Ovary (tissue), 9 donors: ENCODE data around the gene WNT9B. TPM values are rescaled to one million over a fixed set of nuclear protein-coding genes. Genes with fewer than 3 reads are reported as not detected.

Source experiments
- DNase-seq, 5 donors: peaks; one replicate each; pipeline ENCODE4 v3.0.0-alpha.2; 2019 to 2020
- H3K27ac ChIP-seq, 2 donors: fragments of 200-600 bp; one replicate each; pipeline versions ENCODE4 v1.5.1 to v1.8.0; 2019 to 2022
- H3K27me3 ChIP-seq: fragments of 200-600 bp; one replicate; pipeline ENCODE4 v1.8.0; 2022
- H3K36me3 ChIP-seq: fragments of 200-600 bp; sonication (generic); one replicate; pipeline ENCODE4 v1.5.1; 2019
- H3K4me1 ChIP-seq: one replicate; pipeline ENCODE4 v1.8.1; 2013; ENCODE audit warnings: mild to moderate bottlenecking, moderate library complexity; ENCODE audit not compliant: insufficient read depth
- H3K4me3 ChIP-seq: fragments of 200-600 bp; sonication (generic); one replicate; pipeline ENCODE4 v1.5.1; 2017
- H3K9me3 ChIP-seq, 2 donors: fragments of 200-600 bp in 1 of 2; sonication (generic) in 1 of 2; one replicate each; pipeline versions ENCODE4 v1.5.1 to v1.8.1; 2013 to 2019; ENCODE audit warnings: mild to moderate bottlenecking in 1 of 2, moderate library complexity in 1 of 2
- EP300 ChIP-seq: sonication (generic); formaldehyde crosslinking; IDR thresholded peaks from one replicate; pipeline ENCODE4 v1.6.1; 2017; ENCODE audit warnings: antibody characterized with exemption
- POLR2A ChIP-seq: fragments of 450-650 bp; IDR thresholded peaks from one replicate; pipeline ENCODE4 v1.6.1; 2017; ENCODE audit warnings: antibody characterized with exemption, mild to moderate bottlenecking, moderate library complexity
- WGBS, 3 donors: extraction: QIAGEN DNeasy Blood & Tissue Kit in 1 of 3; methylation state at CpG; one replicate each; pipeline versions ENCODE4 v1.1.5 to v1.1.7; 2013 to 2017; 5-methylcytosine and 5-hydroxymethylcytosine counted together
- intact Hi-C, 4 donors: fragments of 100-400 bp; cut with DNase I; formaldehyde crosslinking; loops; one replicate each; pipeline versions ENCODE4 v1.11.0 to v1.15.1; 2022 to 2023
- polyA plus RNA-seq, 2 donors: library from polyadenylated mRNA; stranded (reverse); fragments of 200-250 nt in 1 of 2; fragments of 350-450 nt in 1 of 2; fragmentation: Illumina TruSeq in 1 of 2; extraction: RNeasy Lipid Tissue Mini Kit (QIAGEN cat#74804) in 1 of 2; gene quantifications; one replicate each; pipeline ENCODE4 v1.2.3, GENCODE V29; 2013 to 2014
- total RNA-seq, 7 donors: library from RNA; depleted of rRNA in 2 of 7; stranded (reverse); fragments of >200 nt in 2 of 7; fragmentation: NEBNext Ultra II Directional in 3 of 7; extraction: Animal tissue kit (Norgen Biotek cat#: 25700) in 3 of 7; gene quantifications; one replicate each; pipeline versions ENCODE4 v1.1.0 to v1.2.4, GENCODE V29; 2016 to 2023
- TF ChIP-seq, protein P1 (sequence below), 3 donors: fragments of 450-650 bp in 2 of 3; fragments of 200-600 bp in 1 of 3; IDR thresholded peaks; one replicate each; pipeline versions ENCODE4 v1.5.1 to v1.8.0; 2016 to 2022; ENCODE audit warnings: antibody characterized with exemption in 3 of 3, mild to moderate bottlenecking in 1 of 3
- donor health status: DM: no; HTN: no; CAD: no; lungs with moderate emphysema.
- donor health status: DM: no; HTN: no; CAD: no.
- donor health status: Bipolar disorder and iron deficiency.
- donor health status: DM: yes; HTN: yes; CAD: no.
- donor health status: DM: no; HTN: no; CAD: no.
- donor health status: DM: yes; HTN: yes; CAD: no.

WNT9B gene
- total and polyA plus RNA-seq, 9 donors = 0.08 to 0.50 (median 0.10) TPM; not detected in 6

DNA sequence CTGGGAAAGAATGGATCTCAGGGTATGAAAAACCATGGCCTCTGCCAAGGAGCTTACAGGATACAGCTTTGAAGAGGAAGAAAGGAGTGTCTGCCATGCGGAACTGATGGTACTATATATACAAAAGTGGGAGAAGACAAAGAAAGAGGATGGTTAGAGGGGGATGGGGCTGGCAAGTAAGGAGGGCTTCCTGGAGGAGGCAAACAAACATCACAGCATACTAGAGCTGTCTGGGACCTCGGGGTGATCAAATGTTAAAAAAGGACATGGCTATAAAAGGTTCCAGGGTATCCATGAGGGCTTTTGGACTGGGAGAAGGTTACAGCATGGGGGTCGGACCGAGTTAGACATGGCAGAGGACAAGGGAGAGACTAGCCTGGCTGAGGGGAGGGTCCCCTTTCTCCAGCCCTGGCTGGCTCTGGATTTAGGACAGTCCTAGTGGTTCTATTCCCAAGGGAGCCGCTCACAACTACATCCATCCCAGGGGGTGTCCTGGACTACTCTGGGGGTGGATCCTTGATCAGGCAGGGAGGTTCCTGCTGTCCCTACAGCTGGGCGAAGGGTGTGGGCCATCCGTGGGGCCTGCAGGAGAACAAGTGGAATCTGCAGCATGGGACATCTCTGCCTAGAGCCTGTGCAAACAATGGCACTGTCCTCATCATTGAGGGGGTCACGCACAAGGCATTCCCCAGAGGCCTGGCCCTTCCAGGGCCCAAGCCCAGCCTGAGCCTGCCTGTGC, 12.2 kb downstream of the WNT9B start:
- Histone ChIP-seq H3K36me3 (no peaks in the 10 kb centered on the region), H3K27ac (no peak overlapping the region), H3K4me3 (no peak overlapping the region), H3K4me1 (no peaks in the 10 kb centered on the region), H3K9me3 (no peaks in the 10 kb centered on the region), H3K27me3 (no peaks in the 10 kb centered on the region)
- no peak for TF ChIP-seq POLR2A
- TF ChIP-seq, protein P1, sequence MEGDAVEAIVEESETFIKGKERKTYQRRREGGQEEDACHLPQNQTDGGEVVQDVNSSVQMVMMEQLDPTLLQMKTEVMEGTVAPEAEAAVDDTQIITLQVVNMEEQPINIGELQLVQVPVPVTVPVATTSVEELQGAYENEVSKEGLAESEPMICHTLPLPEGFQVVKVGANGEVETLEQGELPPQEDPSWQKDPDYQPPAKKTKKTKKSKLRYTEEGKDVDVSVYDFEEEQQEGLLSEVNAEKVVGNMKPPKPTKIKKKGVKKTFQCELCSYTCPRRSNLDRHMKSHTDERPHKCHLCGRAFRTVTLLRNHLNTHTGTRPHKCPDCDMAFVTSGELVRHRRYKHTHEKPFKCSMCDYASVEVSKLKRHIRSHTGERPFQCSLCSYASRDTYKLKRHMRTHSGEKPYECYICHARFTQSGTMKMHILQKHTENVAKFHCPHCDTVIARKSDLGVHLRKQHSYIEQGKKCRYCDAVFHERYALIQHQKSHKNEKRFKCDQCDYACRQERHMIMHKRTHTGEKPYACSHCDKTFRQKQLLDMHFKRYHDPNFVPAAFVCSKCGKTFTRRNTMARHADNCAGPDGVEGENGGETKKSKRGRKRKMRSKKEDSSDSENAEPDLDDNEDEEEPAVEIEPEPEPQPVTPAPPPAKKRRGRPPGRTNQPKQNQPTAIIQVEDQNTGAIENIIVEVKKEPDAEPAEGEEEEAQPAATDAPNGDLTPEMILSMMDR (IDR thresholded peaks at IDR 0.05) = no peak
- TF ChIP-seq EP300 = no peak
- intact Hi-C loops = no loop called here
- WGBS, 3 donors = 79 to 89% (median 81%) methylated on average over 8 of the region's 8 CpGs
- no peak for DNase-seq

- H3K27ac ChIP-seq = no peak overlapping the region
- H3K9me3 ChIP-seq = no peaks in the 10 kb centered on the region
- intact Hi-C loops = no loop called here
- WGBS, 3 donors = 25 to 32% (median 31%) methylated on average over 8 of the region's 8 CpGs
- H3K36me3 ChIP-seq = no peaks in the 10 kb centered on the region
- H3K4me1 ChIP-seq = no peaks in the 10 kb centered on the region
- no peak overlapping the region for H3K4me3 ChIP-seq
- no peak for DNase-seq
- TF ChIP-seq POLR2A (no peak), EP300 (no peak)
- TF ChIP-seq, protein P1 (IDR thresholded peaks at IDR 0.05) = no peak
- H3K27me3 ChIP-seq = no peaks in the 10 kb centered on the region
Measured at GRCh38 chr17:46865100-46865499, 13.7 kb downstream of the WNT9B start.

DNA sequence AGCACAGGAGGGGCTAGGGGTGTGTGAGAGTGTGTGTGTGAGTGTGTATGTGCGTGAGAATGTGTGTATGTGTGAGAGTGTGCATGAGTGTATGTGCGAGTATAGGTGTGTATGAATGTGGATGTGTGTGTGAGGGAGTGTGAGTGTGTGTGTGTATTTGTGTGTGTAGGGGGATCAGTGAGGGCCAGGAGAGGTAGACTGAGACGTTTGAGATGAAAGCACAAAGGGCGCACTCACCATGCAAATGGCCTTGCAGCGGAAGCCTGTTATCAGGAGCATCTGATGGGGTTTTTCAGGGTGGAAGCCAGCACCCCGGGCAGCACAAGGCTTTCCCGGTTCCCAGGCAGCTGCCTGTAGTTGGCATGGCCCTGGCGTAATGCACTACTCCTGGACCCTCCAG, 14.9 kb downstream of the WNT9B start:
- Histone ChIP-seq H3K36me3 (no peaks in the 10 kb centered on the region), H3K4me3 (no peak overlapping the region), H3K4me1 (no peaks in the 10 kb centered on the region), H3K27ac (no peak overlapping the region), H3K27me3 (no peaks in the 10 kb centered on the region), H3K9me3 (no peaks in the 10 kb centered on the region)
- TF ChIP-seq EP300 (no peak), POLR2A (no peak)
- TF ChIP-seq, protein P1 (IDR thresholded peaks at IDR 0.05) = no peak
- intact Hi-C loops = no loop called here
- WGBS, 3 donors = 61 to 69% (median 65%) methylated on average over 8 of the region's 8 CpGs
- no peak for DNase-seq

DNA sequence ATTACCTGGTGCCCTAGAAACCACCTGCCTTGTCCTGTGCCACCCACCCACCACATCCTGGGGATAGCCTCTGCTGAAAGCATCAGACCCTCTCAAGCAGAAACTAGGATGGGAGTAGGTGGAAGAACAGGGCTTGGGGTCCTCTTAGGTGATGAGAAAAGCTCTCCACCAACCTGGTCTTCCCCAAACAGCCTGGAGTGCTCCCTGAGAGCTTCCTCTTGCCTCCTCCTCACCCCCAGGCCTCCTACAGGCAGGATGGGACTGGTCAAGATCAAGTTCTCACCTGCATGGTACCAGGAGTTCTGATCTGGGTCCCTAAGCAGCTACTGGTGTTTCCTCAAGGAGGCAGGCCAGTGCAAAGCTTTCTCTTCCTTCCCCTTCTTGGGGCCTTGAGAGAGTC, 15.4 kb downstream of the WNT9B start:
- no peaks in the 10 kb centered on the region for H3K36me3 ChIP-seq
- intact Hi-C loops = no loop called here

More for the DNA sequence above, 15.4 kb downstream of the WNT9B start:
- H3K9me3 ChIP-seq = no peaks in the 10 kb centered on the region
- H3K27ac ChIP-seq = no peak overlapping the region
- H3K27me3 ChIP-seq = no peaks in the 10 kb centered on the region
- no peaks in the 10 kb centered on the region for H3K4me1 ChIP-seq
- no peak overlapping the region for H3K4me3 ChIP-seq
- no peak for DNase-seq
- TF ChIP-seq POLR2A (no peak), EP300 (no peak)
- TF ChIP-seq, protein P1 (IDR thresholded peaks at IDR 0.05) = no peak
